Activated CD4-positive, alpha-beta T cell treated with anti-CD3 and anti-CD28 coated beads for 4 hours (primary cell): ENCODE results near the gene PACRGL.

Source experiments
- DNase-seq, 2 donors: peaks; one replicate each; pipeline ENCODE4 v3.0.0-alpha.2; 2020

The PACRGL gene

DNA sequence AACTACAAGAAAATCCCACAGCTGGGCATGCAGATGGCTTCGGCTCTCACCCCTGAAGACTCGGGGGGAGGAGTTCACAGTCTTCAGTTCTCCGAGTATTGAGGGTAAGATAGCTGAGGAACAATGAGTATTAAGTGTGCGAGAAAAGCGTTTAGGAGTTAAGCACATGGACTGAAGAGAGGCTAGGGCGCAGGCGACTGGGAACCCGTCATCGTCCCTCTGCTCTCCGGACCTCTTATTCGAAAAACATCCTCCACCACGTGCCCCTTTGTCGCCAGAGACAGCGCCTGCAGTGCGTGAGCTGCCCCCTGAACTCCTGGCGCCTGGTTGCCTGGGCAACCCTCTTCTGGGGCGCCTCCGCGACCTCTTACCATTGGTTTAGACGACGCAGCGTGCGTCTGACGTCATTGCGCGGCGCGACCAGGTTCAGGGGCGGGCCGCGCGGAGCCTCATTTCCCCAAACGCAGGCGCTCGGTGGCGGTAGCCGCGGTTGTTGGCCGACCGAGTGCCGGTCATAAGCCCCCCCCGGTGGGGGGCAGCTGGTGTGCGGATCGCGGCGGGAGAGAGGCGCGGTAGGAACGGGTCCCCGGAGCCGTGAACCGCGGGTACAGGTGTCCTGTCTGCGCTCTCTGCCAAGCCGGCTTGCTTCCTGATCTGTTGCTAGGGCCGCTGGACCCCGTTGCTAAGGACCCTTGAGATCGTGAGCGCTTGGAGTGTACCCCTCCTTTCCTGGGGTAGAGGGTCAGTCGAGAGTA lies at the start of gene PACRGL:
Gene PACRGL, plus strand, starts transcription at position 452 of the 755 bp plus-strand sequence. CDS start 4,024 bp downstream, outside the sequence.
- peak; percentile 91 to 92 for DNase-seq

DNA sequence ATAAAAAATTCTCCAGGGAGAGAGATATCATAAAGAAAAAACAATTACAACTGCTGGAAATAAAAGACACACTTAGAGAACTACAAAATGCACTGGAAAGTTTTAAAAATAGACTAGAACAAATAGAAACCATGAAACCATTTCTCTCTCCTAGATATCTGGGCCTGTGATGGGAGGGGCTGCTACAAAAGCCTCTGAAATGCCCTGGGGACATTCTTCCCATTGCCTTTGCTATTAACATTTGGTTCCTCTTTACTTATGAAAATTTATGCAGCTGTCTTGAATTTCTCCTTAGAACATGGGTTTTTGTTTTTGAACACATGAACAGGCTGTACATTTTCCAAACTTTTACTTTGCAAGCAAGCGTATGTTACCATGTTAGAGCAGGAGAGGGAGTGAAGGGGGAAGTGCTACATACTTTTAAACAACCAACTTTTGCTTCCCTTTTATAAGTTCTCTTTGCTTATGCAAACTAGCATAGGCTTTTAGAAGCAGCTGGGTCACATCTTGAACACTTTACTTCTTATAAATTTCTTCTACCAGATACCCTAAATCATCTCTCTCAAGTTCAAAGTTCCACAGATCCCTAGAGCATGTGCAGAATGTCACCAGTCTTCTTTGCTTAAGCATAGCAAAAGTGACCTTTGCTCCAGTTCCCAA lies 47.9 kb upstream of the PACRGL start:
- no peak for DNase-seq

DNA sequence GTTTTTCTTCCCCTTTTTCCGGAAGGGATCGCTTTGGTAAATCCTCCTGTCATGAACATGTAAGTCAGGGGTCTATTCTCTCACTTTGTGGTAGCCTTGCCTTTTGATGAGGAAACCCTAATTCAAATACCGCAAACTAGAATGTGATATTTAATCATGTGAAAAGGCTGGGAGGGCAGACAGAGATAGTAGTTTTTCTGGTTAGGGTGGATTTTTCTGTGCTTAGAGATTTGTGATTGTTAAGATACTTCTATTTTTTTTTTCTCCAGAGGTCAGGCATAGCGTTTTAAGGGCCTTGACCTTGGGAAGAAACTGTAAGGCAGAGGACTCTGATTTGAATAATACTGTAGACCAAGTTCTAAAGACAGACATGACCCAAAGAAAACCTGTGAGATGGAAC lies 41.8 kb upstream of the PACRGL start:
- no peak for DNase-seq

DNA sequence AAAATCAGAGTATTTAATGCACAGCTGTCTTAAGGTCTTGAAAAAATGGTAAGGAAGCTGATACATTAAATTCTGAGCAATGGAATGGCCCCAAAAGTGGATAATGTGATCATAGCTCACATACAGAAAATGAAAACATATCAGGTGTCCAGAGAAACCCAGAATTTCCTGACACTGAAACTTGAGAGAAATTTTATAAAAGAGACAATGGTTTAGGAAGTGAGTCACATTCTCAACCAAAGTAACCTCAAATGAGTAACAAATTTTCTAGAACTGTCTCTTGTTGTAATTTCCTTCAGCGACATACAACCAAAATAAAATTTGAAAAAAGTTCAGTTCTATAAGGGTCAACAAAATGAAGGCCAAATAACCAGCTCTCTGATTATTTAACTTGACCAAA lies 37.4 kb upstream of the PACRGL start:
- no peak for DNase-seq

DNA sequence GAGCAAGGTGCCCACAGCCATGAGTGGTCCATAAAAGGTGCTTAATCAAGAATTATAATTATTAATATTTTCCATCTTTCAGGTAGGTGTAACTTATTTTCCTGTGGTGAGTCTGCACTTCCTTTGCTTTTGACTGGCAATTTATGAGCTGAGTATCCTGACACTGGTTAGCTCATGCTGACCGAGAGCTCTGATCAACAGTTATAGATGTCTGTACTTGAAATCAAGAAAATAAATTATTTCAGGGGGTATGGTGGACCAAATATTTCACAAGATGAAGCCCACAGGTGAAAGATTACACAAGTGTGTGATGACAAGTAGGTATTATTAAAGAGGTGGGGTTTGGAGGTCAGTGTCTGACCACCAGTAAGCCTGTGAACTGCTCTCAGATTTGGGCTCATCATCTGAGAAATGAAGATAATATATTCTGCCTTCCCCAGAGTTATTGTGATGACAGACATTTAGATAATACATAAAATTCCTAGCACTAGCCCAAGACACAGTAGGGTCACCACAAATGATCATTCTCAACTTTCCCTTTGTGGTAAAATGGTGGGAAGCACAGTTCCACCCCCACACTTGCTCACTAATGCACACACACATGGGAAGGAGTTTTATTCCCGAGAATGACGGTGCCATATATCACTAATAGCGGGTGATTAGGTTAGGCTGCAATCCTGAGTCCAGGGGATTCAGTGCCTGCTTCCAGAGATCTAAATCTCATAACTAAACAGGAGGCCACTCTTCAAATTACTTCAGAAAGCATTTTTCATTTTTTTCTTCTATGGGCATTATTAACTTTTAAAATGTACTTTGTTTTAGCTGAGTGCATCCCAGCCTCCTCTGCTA lies 34.0 kb upstream of the PACRGL start:
- DNase-seq, result no peak

DNA sequence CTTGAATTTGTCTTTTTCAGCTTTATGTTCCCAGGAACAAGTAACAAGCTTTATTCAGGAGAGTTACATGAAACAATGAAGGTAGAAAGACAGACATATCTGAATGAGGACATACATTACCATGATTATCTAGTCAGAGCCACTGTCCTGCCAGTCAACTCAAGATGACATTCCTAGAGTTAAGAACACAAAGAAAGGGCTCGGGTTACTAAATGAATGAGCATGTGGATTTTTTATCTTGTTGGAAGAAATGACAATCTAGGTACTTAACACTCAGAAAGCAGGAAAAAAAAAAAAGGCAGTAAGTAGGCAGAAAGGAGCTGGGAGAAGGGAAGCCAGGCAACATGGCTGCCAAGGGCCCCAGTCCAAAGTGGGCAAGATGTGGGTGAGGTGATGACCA lies 28.0 kb upstream of the PACRGL start:
- DNase-seq, result no peak

DNA sequence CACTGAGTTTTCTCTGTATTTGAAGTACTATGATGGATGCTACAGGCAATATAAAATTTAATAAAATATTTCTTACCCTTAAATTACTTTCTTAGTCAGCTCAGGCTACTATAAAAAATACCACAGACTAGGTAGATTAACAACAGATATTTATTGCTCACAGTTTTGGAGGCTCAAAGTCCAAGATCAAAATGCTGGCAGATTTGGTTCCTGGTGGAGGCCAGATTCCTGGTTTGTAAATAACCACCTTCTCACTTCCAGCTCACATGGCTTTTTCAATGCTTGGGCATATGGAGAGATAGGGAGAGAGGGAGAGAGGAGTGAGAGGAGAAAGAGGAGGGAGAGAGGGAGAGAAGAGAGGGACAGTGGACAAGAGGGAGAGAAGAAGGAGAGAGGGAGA lies 24.5 kb upstream of the PACRGL start:
- no peak for DNase-seq

DNA sequence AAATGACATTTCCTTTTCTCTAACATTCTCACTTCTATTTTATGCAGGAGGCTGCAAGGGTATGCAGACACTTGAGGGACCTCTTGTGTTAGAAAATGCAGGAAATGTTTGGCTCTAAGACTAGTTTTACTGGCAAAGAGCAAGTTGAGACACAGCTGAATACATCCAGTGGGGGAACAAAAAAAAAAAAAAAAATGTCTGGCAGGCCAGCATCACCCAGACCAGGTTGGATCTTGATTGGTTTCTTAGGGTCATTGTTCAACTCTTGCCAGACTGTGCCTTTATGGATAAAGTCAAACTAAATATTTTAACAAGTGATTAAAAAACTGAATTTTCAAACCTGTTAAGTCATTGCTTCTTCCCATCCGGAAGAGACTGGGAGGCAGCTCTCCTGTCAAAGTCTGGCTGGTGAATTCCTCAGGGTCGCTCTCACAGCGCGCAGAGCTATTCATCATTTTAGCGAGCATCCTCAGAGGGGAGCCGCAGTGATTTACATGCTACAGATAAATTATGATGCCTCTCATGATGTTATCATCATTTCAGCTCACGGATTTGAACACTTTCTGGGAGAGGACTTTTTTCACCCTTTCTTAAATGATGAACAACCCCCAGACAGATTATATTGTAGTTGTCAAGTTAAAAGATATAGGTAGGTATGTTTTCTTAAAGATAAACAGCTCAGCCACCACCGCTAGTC lies 23.6 kb upstream of the PACRGL start:
- DNase-seq, result no peak

DNA sequence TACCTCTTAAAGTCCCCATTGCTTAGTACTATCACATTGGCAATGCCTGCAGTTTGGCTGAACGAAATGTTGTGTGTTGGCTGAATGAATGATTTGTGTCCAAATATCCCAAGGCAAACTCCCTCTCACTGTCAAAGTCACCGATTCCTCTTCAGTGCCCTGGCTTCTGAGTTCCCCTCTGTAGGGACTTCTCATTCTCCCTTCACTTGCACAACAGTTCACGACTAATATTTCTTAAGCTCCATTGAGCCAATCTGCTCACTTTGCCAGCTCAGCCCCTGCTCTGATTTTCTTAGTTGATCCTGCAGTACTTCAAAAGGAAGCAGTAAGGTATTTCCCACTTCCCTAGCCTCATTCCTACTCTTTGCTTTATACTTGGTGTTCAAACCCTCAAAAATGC lies 21.9 kb upstream of the PACRGL start:
- no peak for DNase-seq

DNA sequence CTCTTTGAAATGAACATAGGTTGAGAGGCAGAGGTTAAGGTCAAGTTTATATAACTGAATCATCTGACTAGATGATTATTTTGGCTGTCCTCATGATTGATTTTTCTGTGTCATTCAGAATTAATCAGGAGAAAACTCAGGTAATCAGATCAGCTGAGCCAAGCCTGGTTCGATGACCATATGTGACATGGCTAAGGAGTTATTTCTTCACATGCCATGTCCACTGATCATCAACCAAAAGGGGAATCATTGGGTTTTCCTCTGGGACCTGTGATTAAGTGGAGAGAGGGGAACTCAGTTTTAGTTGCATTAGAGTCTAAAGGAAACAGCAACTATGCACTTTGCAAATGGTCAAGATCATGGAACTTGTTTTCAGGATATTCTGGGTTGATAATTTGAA lies 20.3 kb upstream of the PACRGL start:
- DNase-seq, result no peak

DNA sequence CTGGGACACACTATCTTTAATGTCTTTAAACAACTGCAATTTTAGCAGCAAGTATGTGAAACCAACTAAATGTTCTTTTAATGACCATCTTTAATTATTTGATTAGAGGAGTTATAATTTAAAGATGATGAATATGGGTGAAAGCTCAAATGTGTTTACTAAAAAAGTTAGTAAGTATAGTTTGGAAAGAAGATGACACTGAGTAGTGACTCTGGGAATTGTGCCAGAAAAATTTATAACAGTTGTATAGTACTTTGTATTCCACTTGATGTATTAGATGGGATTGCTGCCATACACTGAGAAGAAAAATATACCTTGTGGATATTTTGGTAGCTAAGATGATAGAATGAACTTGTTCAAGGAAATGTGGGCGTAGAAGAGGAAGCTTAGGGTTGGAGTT lies 19.5 kb upstream of the PACRGL start:
- no peak for DNase-seq

DNA sequence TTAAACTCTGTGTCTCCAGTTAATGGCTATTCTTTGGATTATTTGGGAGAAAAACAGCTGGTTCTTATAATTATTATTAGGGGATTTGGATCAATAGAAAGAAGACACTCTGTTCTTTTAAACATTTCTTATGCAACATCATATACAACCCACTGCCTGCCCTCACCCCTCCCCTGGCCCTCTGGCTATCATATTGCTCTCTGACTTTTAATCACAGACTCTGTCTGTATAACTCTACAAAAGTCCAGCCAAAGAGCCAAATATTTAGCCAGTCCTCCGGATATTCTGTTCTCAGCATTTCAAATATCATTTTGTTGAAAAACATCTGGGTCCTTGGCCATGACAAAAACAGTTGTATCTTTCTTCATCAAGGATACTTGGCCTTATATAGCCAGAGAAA lies 19.0 kb upstream of the PACRGL start:
- no peak for DNase-seq

DNA sequence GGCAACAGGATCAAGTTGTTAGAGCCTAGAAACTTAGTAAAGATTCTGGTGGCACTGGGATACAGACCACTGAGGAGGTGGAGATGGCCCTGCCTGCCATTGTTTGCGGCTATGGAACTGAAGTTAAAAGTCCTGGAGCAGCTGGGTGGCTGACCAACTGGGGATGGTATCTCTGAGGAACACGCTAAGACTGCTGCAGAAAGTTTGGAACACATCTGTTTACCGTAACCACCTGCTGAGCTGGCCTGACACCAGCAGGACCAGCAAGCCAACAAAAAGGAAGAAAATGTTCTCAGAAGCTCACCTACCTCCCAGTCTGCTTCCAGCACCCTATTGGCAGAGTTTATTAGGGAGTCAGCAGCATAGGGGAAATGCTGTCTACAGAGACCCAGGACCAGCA lies 17.4 kb upstream of the PACRGL start:
- DNase-seq, result no peak

DNA sequence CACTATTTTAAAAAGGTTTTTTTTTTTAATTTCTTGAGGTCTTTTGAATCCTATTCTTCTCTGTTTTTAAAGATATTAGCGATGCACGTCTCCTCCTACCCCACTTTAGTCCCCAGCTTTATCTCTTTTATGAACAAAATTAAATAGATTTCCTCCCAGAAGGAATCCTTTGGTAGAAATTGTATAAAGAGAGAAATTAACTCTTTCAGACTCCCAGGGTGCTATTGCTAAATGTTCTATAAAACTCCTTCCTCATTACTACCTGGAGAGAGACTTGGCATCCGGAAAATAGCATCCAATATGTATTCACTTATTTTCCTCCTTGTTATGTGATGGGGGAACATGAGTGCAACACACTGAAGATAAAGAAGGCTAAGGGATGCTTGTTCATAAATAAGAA lies 16.5 kb upstream of the PACRGL start:
- no peak for DNase-seq

DNA sequence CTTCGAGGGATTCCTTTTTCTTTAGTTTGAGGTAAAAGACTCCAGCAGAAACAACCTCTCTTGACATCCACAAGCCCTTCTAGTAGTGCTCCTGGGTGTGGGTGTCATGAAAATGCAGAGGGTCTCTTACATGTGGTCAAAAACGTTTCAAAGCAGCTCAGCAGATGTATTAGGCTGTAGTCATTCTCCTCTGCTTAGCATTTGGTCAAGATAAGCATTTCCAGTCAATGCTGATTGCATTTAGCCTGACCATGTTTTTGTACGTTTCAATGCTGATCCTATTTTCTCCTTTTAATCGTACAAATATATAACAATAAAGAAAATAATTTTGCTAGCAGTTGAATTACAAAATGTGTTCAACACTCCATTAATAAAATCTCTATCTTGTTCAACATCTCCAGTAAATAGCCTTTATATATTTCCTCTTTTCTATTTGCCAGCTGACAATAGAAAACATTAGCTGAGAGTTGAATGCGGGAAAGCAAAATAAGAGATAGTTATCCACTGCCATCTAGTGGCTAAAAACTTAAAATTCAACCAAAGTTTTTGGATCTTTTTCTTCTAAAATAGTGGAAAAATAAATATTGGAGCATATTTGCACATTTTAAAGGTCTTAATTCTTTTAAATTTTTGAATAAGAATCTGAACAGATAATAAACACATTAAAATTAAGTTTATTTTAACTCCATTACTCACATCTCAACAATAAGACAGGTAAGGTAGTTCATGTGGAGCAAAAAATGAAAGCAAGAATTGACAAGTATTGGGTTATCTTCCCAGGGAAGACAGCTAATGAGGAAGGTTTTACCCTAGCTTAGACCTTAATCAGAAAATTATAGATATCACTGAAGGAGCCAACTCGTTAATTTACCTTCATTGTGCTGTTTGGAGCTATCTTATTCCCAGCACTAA lies 15.2 kb upstream of the PACRGL start:
- no peak for DNase-seq

DNA sequence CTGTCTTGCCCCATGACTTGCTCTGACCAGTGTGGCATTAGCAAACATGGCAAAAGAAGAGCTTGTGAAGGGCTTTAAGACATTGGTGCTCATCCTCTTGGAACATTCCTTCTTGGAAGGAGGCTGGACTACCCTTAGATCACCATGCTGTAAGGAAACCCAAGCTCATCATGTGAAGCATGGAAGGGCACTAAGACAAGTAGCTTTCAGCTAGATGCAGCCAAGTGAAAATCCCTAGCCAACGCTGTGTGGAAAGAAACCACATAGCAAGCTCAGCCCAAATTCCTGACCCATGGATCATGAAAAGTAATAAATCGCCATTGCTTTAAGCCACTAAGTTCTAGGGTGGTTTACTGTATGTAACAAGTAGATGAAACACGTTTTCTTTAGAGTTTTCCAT lies 12.4 kb upstream of the PACRGL start:
- no peak for DNase-seq

DNA sequence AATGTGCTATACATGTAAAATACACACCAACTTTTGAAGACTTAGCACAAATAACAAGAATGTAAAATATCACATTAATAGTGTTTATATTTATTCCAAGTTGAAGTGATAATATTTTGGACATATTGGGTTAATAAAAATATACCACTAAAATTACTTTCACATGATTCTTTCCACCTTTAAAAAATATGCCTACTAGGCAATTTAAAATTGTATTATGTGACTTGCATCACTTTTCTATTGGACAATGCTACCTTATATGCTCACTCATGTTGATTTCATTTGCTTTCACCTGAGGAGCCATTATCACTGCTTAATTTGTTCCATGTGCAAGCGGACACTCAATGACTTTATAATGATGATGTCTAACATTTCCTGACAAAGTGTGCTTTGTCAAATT lies 3.4 kb upstream of the PACRGL start:
- DNase-seq, result no peak

DNA sequence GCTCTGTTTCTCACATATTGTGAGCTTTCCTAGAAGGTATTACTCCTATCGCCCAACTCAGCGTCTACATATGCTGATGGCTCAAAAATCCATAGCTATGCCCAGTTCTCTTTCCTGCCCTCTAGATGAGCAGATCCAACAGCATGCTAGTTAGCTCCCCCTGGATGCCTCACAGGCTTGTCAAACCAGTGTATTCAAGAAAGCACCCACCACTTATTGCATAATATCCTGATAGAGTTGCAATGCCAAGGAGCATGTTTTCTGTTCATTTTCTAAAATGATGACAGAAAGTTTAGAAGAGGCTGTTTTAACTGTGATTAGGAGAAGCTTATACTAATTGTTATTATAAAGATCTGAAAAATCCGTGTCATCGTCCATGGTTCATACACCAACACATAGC lies 1.9 kb upstream of the PACRGL start:
- DNase-seq, result no peak

DNA sequence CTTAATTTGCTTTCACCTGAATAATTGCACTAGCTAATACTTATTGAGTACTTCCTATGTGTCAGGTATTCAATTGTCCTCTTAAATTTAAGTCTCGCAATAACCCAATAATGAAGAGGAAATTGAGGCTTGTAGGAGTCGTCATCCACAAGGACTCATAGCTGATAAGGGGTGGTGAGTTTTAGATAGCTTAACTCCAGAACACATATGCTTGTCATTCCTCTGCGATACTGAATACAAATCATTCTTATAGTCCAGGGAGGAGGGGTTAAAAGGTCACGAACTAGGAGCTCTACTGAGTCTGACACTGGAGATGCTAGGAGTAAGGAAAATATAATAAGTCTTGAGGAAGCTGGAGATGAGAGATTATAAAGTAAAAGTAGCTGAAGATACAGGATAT lies 1.4 kb upstream of the PACRGL start:
- no peak for DNase-seq

DNA sequence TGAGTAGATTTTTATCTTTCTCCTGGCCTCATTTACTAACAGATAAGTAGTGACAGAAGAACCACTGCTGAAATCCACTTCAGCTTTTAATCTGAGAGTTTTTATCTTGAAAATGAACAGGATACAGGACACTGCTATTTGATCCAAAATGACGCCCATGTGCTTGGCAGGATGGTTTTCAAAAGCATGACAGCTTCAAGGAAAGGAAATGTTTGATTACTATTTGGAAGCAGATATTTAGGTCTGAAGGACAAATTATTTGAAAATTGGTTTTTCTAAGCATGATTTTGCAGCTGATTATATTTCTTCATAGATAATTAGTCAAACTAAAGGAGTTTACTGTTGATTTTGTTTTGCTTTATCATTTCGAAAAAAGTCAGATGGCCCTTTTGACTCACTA lies 11.1 kb downstream of the PACRGL start:
- DNase-seq, result no peak

DNA sequence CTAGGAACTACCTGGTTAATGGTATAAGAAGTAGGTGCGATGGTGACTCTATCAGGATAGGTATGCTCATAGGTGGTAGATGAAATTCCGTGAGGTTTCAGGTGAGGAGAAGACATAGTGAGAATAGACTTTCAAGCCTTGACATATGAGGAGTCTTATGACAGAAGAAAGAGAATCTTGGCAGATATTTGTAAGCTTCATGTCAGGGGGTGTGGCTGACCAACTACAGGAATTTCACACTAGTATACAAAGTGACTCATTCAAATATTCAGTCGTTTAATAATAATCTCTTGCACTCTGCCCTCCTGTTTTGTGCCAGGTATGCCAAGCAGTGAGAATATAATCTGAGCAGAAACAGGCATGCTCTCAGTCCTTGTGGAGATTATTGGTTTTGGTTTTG lies 22.8 kb downstream of the PACRGL start:
- no peak for DNase-seq

DNA sequence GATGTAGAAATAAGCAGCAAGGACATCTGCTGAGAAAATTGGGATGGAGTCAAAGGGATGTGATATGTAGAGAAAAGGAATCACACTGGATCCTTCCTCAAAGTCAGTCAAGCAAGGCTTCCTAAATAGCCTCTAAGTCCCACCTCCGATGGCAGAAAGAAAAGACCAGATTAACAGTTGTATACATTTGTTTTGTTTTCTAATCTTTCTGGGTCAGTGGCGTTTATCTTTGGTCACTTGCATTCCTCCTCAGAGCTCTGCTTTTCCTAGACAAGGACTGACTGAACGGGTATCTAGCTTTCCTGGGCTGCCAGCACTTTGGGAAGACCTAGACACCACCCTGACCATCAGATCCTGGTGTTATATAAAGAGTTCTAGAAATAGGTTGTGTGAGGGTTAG lies 23.2 kb downstream of the PACRGL start:
- no peak for DNase-seq
